ENCODE data around the gene GALNT2.

GALNT2 gene

GRCh38 chr1:230094746-230095145 lies 27.7 kb downstream of the GALNT2 start:
- H3K27me3 ChIP-seq (replicated peaks): no peaks in the 10 kb centered on the region
- H3K36me3 ChIP-seq (replicated peaks): no peaks in the 10 kb centered on the region
- no peak for TF ChIP-seq CTCF (IDR thresholded peaks at IDR 0.05; ENCODE audit: low read depth, low read length, missing control alignments)
- in situ Hi-C loops (cut with HindIII; ENCODE audit: low pct_ligation_motif_present, low sequenced_read_pairs): no loop called here
- no peak overlapping the region for H3K27ac ChIP-seq
- no peak for DNase-seq
- H3K4me3 ChIP-seq (ENCODE audit: low read depth, low read length): no peak overlapping the region

GRCh38 chr1:230095938-230096337 lies 28.9 kb downstream of the GALNT2 start:
- Histone ChIP-seq H3K4me3 (ENCODE audit: low read depth, low read length) (no peak overlapping the region), H3K27me3 (replicated peaks) (no peaks in the 10 kb centered on the region), H3K27ac (no peak overlapping the region), H3K36me3 (replicated peaks) (no peaks in the 10 kb centered on the region)
- in situ Hi-C loops (cut with HindIII; ENCODE audit: low pct_ligation_motif_present, low sequenced_read_pairs): no loop called here
- no peak for DNase-seq
- TF ChIP-seq CTCF (IDR thresholded peaks at IDR 0.05; ENCODE audit: low read depth, low read length, missing control alignments): no peak

GRCh38 chr1:230097370-230097769 lies 30.3 kb downstream of the GALNT2 start:
- no peaks in the 10 kb centered on the region for H3K36me3 ChIP-seq (replicated peaks)
- H3K4me3 ChIP-seq (ENCODE audit: low read depth, low read length): no peak overlapping the region
- in situ Hi-C loops (cut with HindIII; ENCODE audit: low pct_ligation_motif_present, low sequenced_read_pairs): no loop called here
- TF ChIP-seq CTCF (IDR thresholded peaks at IDR 0.05; ENCODE audit: low read depth, low read length, missing control alignments): no peak
- H3K27me3 ChIP-seq (replicated peaks): no peaks in the 10 kb centered on the region
- DNase-seq: no peak
- no peak overlapping the region for H3K27ac ChIP-seq

GRCh38 chr1:230098723-230099122 lies 31.7 kb downstream of the GALNT2 start:
- H3K36me3 ChIP-seq (replicated peaks): no peaks in the 10 kb centered on the region
- DNase-seq: no peak
- H3K27ac ChIP-seq: no peak overlapping the region
- H3K27me3 ChIP-seq (replicated peaks): no peaks in the 10 kb centered on the region
- TF ChIP-seq CTCF (IDR thresholded peaks at IDR 0.05; ENCODE audit: low read depth, low read length, missing control alignments): no peak
- H3K4me3 ChIP-seq (ENCODE audit: low read depth, low read length): no peak overlapping the region
- in situ Hi-C loops (cut with HindIII; ENCODE audit: low pct_ligation_motif_present, low sequenced_read_pairs): no loop called here

- Histone ChIP-seq H3K4me3 (ENCODE audit: low read depth, low read length) (no peak overlapping the region), H3K27me3 (replicated peaks) (no peaks in the 10 kb centered on the region), H3K36me3 (replicated peaks) (no peaks in the 10 kb centered on the region), H3K27ac (no peak overlapping the region)
- DNase-seq: no peak
- in situ Hi-C loops (cut with HindIII; ENCODE audit: low pct_ligation_motif_present, low sequenced_read_pairs): no loop called here
- TF ChIP-seq CTCF (IDR thresholded peaks at IDR 0.05; ENCODE audit: low read depth, low read length, missing control alignments): no peak
Observed at GRCh38 chr1:230099465-230099864, 32.4 kb downstream of the GALNT2 start.

GRCh38 chr1:230100932-230101331 lies 33.9 kb downstream of the GALNT2 start:
- TF ChIP-seq CTCF (IDR thresholded peaks at IDR 0.05; ENCODE audit: low read depth, low read length, missing control alignments): no peak
- H3K36me3 ChIP-seq (replicated peaks): no peaks in the 10 kb centered on the region
- H3K27me3 ChIP-seq (replicated peaks): no peaks in the 10 kb centered on the region
- in situ Hi-C loops (cut with HindIII; ENCODE audit: low pct_ligation_motif_present, low sequenced_read_pairs): no loop called here
- no peak overlapping the region for H3K27ac ChIP-seq
- H3K4me3 ChIP-seq (ENCODE audit: low read depth, low read length): no peak overlapping the region
- DNase-seq: no peak
